ENCODE measurements around the gene CNTN5.

The CNTN5 gene

GRCh38 chr11:99037057-99037456, 16.3 kb downstream of the CNTN5 start:
- Histone ChIP-seq H3K9ac (ENCODE audit: low read length) (no peak overlapping the region), H4K8ac (ENCODE audit: low read length) (no peak overlapping the region), H3K23ac (ENCODE audit: low read length in 2 of 2) (no peak overlapping the region), H2AK5ac (ENCODE audit: low read length, severe bottlenecking) (no peak overlapping the region), H2BK5ac (ENCODE audit: low read depth, low read length, poor library complexity, severe bottlenecking) (no peak overlapping the region), H3K27me3 (ENCODE audit: control insufficient read depth in 1 of 2, insufficient read depth in 1 of 2, low read length in 2 of 2) (no peaks in the 10 kb centered on the region), H2BK15ac (ENCODE audit: low read depth, poor library complexity, severe bottlenecking) (no peak overlapping the region), H3K4me1 (ENCODE audit: control insufficient read depth, insufficient read depth, low read depth, low read length) (no peaks in the 10 kb centered on the region), H2AFZ (ENCODE audit: low read depth, low read length) (no peak overlapping the region), H3K4me3 (ENCODE audit: insufficient read depth in 1 of 2, low read depth in 1 of 2, low read length in 2 of 2) (no peak overlapping the region), H3K4ac (ENCODE audit: low read depth in 1 of 2, low read length in 2 of 2) (no peak overlapping the region), H3K14ac (ENCODE audit: low read length in 2 of 2) (no peak overlapping the region), H2BK120ac (ENCODE audit: low read depth, low read length) (no peak overlapping the region), H3K27ac (ENCODE audit: low read length, poor library complexity, severe bottlenecking) (no peak overlapping the region), H3K18ac (ENCODE audit: low read depth in 1 of 2, low read length in 2 of 2) (no peak overlapping the region), H3K4me2 (ENCODE audit: low read length, poor library complexity, severe bottlenecking) (no peak overlapping the region), H3K79me1 (replicated peaks; ENCODE audit: low read length, poor library complexity, severe bottlenecking) (no peaks in the 10 kb centered on the region), H3K36me3 (ENCODE audit: control insufficient read depth in 1 of 2, insufficient read depth in 2 of 2, low read depth in 1 of 2, low read length in 2 of 2) (no peaks in the 10 kb centered on the region), H2BK12ac (ENCODE audit: low read length in 2 of 2) (no peak overlapping the region), H4K91ac (ENCODE audit: low read length) (no peak overlapping the region), H3K9me3 (ENCODE audit: control insufficient read depth, low read length) (no peaks in the 10 kb centered on the region)
- no peak for DNase-seq
- 67% methylated on average over 1 of the region's 1 CpG for WGBS

GRCh38 chr11:99063331-99063730, 42.6 kb downstream of the CNTN5 start:
- H3K4me1 ChIP-seq (ENCODE audit: control insufficient read depth, insufficient read depth, low read depth, low read length) = no peaks in the 10 kb centered on the region
- H3K27me3 ChIP-seq (ENCODE audit: control insufficient read depth in 1 of 2, insufficient read depth in 1 of 2, low read length in 2 of 2) = no peaks in the 10 kb centered on the region
- no peak overlapping the region for H2BK120ac ChIP-seq (ENCODE audit: low read depth, low read length)
- DNase-seq = no peak
- no peak overlapping the region for H2BK15ac ChIP-seq (ENCODE audit: low read depth, poor library complexity, severe bottlenecking)
- no peaks in the 10 kb centered on the region for H3K9me3 ChIP-seq (ENCODE audit: control insufficient read depth, low read length)
- H3K4me3 ChIP-seq (ENCODE audit: insufficient read depth in 1 of 2, low read depth in 1 of 2, low read length in 2 of 2) = no peak overlapping the region
- H3K4me2 ChIP-seq (ENCODE audit: low read length, poor library complexity, severe bottlenecking) = no peak overlapping the region
- H3K27ac ChIP-seq (ENCODE audit: low read length, poor library complexity, severe bottlenecking) = no peak overlapping the region
- H4K8ac ChIP-seq (ENCODE audit: low read length) = no peak overlapping the region
- no peak overlapping the region for H3K23ac ChIP-seq (ENCODE audit: low read length in 2 of 2)
- H2AFZ ChIP-seq (ENCODE audit: low read depth, low read length) = no peak overlapping the region
- no peak overlapping the region for H3K4ac ChIP-seq (ENCODE audit: low read depth in 1 of 2, low read length in 2 of 2)
- no peak overlapping the region for H2AK5ac ChIP-seq (ENCODE audit: low read length, severe bottlenecking)
- no peak overlapping the region for H3K18ac ChIP-seq (ENCODE audit: low read depth in 1 of 2, low read length in 2 of 2)
- no peak overlapping the region for H3K9ac ChIP-seq (ENCODE audit: low read length)
- no peak overlapping the region for H2BK5ac ChIP-seq (ENCODE audit: low read depth, low read length, poor library complexity, severe bottlenecking)
- no peak overlapping the region for H4K91ac ChIP-seq (ENCODE audit: low read length)
- WGBS = 100% methylated on average over 1 of the region's 1 CpG
- H3K14ac ChIP-seq (ENCODE audit: low read length in 2 of 2) = no peak overlapping the region
- no peak overlapping the region for H2BK12ac ChIP-seq (ENCODE audit: low read length in 2 of 2)
- no peaks in the 10 kb centered on the region for H3K79me1 ChIP-seq (replicated peaks; ENCODE audit: low read length, poor library complexity, severe bottlenecking)
- no peaks in the 10 kb centered on the region for H3K36me3 ChIP-seq (ENCODE audit: control insufficient read depth in 1 of 2, insufficient read depth in 2 of 2, low read depth in 1 of 2, low read length in 2 of 2)

GRCh38 chr11:99065121-99065520, 44.4 kb downstream of the CNTN5 start:
- no peak overlapping the region for H3K4ac ChIP-seq (ENCODE audit: low read depth in 1 of 2, low read length in 2 of 2)
- H2BK120ac ChIP-seq (ENCODE audit: low read depth, low read length) = no peak overlapping the region
- no peak overlapping the region for H2BK12ac ChIP-seq (ENCODE audit: low read length in 2 of 2)
- H3K4me2 ChIP-seq (ENCODE audit: low read length, poor library complexity, severe bottlenecking) = no peak overlapping the region
- H3K4me3 ChIP-seq (ENCODE audit: insufficient read depth in 1 of 2, low read depth in 1 of 2, low read length in 2 of 2) = no peak overlapping the region
- no peak overlapping the region for H3K9ac ChIP-seq (ENCODE audit: low read length)
- no peak overlapping the region for H3K23ac ChIP-seq (ENCODE audit: low read length in 2 of 2)
- no peak overlapping the region for H4K8ac ChIP-seq (ENCODE audit: low read length)
- no peak overlapping the region for H2BK15ac ChIP-seq (ENCODE audit: low read depth, poor library complexity, severe bottlenecking)
- DNase-seq = no peak
- no peaks in the 10 kb centered on the region for H3K27me3 ChIP-seq (ENCODE audit: control insufficient read depth in 1 of 2, insufficient read depth in 1 of 2, low read length in 2 of 2)
- no peak overlapping the region for H3K18ac ChIP-seq (ENCODE audit: low read depth in 1 of 2, low read length in 2 of 2)
- no peak overlapping the region for H2AK5ac ChIP-seq (ENCODE audit: low read length, severe bottlenecking)
- no peaks in the 10 kb centered on the region for H3K36me3 ChIP-seq (ENCODE audit: control insufficient read depth in 1 of 2, insufficient read depth in 2 of 2, low read depth in 1 of 2, low read length in 2 of 2)
- H4K91ac ChIP-seq (ENCODE audit: low read length) = no peak overlapping the region
- H3K14ac ChIP-seq (ENCODE audit: low read length in 2 of 2) = no peak overlapping the region
- no peaks in the 10 kb centered on the region for H3K9me3 ChIP-seq (ENCODE audit: control insufficient read depth, low read length)
- H3K79me1 ChIP-seq (replicated peaks; ENCODE audit: low read length, poor library complexity, severe bottlenecking) = no peaks in the 10 kb centered on the region
- no peaks in the 10 kb centered on the region for H3K4me1 ChIP-seq (ENCODE audit: control insufficient read depth, insufficient read depth, low read depth, low read length)
- no peak overlapping the region for H2BK5ac ChIP-seq (ENCODE audit: low read depth, low read length, poor library complexity, severe bottlenecking)
- no peak overlapping the region for H2AFZ ChIP-seq (ENCODE audit: low read depth, low read length)
- no peak overlapping the region for H3K27ac ChIP-seq (ENCODE audit: low read length, poor library complexity, severe bottlenecking)

- H3K9me3 ChIP-seq (ENCODE audit: control insufficient read depth, low read length) = no peaks in the 10 kb centered on the region
- H3K23ac ChIP-seq (ENCODE audit: low read length in 2 of 2) = no peak overlapping the region
- H3K18ac ChIP-seq (ENCODE audit: low read depth in 1 of 2, low read length in 2 of 2) = no peak overlapping the region
- DNase-seq = no peak
- H2BK5ac ChIP-seq (ENCODE audit: low read depth, low read length, poor library complexity, severe bottlenecking) = no peak overlapping the region
- WGBS = 19% methylated on average over 2 of the region's 2 CpGs
- no peak overlapping the region for H4K8ac ChIP-seq (ENCODE audit: low read length)
- H3K9ac ChIP-seq (ENCODE audit: low read length) = no peak overlapping the region
- no peak overlapping the region for H3K27ac ChIP-seq (ENCODE audit: low read length, poor library complexity, severe bottlenecking)
- H3K79me1 ChIP-seq (replicated peaks; ENCODE audit: low read length, poor library complexity, severe bottlenecking) = no peaks in the 10 kb centered on the region
- no peak overlapping the region for H2BK15ac ChIP-seq (ENCODE audit: low read depth, poor library complexity, severe bottlenecking)
- no peak overlapping the region for H3K4ac ChIP-seq (ENCODE audit: low read depth in 1 of 2, low read length in 2 of 2)
- H2BK120ac ChIP-seq (ENCODE audit: low read depth, low read length) = no peak overlapping the region
- no peak overlapping the region for H3K4me3 ChIP-seq (ENCODE audit: insufficient read depth in 1 of 2, low read depth in 1 of 2, low read length in 2 of 2)
- H4K91ac ChIP-seq (ENCODE audit: low read length) = no peak overlapping the region
- no peak overlapping the region for H2AK5ac ChIP-seq (ENCODE audit: low read length, severe bottlenecking)
- H2BK12ac ChIP-seq (ENCODE audit: low read length in 2 of 2) = no peak overlapping the region
- no peak overlapping the region for H3K14ac ChIP-seq (ENCODE audit: low read length in 2 of 2)
- no peaks in the 10 kb centered on the region for H3K27me3 ChIP-seq (ENCODE audit: control insufficient read depth in 1 of 2, insufficient read depth in 1 of 2, low read length in 2 of 2)
- H3K4me1 ChIP-seq (ENCODE audit: control insufficient read depth, insufficient read depth, low read depth, low read length) = no peaks in the 10 kb centered on the region
- H3K4me2 ChIP-seq (ENCODE audit: low read length, poor library complexity, severe bottlenecking) = no peak overlapping the region
- H2AFZ ChIP-seq (ENCODE audit: low read depth, low read length) = no peak overlapping the region
- H3K36me3 ChIP-seq (ENCODE audit: control insufficient read depth in 1 of 2, insufficient read depth in 2 of 2, low read depth in 1 of 2, low read length in 2 of 2) = no peaks in the 10 kb centered on the region
Measured at GRCh38 chr11:99066618-99067317, 46.0 kb downstream of the CNTN5 start.

Measured in mesenchymal stem cell (in vitro differentiated cells and primary cell).